ENCODE results near the gene RNF180. TPM values are rescaled to one million over a fixed set of nuclear protein-coding genes. Genes with fewer than 3 reads are reported as not detected.

Gene RNF180
- total RNA-seq, 6 experiments from 2014 or later: 3.8 to 6.7 (median 6.0) TPM

DNA sequence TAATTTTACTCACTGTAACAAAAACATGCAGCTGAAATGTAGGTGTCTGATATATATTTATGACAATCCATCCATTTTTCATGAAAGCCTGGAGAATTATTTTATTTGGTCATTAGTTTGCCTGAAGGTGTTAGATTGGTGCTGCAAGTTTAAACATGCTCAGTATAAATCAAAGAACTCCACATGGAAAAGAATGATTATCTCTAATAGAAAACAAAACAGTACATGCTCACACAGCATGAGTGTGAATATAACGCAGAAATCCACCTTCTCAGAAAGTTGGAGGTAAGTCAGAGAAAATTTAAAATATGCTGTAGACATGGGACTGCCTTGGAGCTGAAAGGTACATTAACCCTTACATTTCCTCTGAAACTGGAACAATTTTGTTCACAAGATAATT is 174.7 kb downstream of the RNF180 start:
- WGBS (ENCODE audit: insufficient coverage, low coverage, low lambda C conversion rate, missing lambda C conversion rate): 100% methylated on average over 1 of the region's 1 CpG
- Histone ChIP-seq H3K27me3 (no peaks in the 10 kb centered on the region), H3K9me3 (no peaks in the 10 kb centered on the region), H3K4me3 (no peak overlapping the region), H3K4me1 (no peaks in the 10 kb centered on the region), H3K36me3 (no peaks in the 10 kb centered on the region), H3K27ac (no peak overlapping the region)
- ATAC-seq (no peak), DNase-seq (no peak)
- intact Hi-C loops (cut with DNase I): no loop called here
- TF ChIP-seq, protein P1, sequence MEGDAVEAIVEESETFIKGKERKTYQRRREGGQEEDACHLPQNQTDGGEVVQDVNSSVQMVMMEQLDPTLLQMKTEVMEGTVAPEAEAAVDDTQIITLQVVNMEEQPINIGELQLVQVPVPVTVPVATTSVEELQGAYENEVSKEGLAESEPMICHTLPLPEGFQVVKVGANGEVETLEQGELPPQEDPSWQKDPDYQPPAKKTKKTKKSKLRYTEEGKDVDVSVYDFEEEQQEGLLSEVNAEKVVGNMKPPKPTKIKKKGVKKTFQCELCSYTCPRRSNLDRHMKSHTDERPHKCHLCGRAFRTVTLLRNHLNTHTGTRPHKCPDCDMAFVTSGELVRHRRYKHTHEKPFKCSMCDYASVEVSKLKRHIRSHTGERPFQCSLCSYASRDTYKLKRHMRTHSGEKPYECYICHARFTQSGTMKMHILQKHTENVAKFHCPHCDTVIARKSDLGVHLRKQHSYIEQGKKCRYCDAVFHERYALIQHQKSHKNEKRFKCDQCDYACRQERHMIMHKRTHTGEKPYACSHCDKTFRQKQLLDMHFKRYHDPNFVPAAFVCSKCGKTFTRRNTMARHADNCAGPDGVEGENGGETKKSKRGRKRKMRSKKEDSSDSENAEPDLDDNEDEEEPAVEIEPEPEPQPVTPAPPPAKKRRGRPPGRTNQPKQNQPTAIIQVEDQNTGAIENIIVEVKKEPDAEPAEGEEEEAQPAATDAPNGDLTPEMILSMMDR (IDR thresholded peaks at IDR 0.05): no peak
- no peak for TF ChIP-seq POLR2A (IDR thresholded peaks at IDR 0.05)

DNA sequence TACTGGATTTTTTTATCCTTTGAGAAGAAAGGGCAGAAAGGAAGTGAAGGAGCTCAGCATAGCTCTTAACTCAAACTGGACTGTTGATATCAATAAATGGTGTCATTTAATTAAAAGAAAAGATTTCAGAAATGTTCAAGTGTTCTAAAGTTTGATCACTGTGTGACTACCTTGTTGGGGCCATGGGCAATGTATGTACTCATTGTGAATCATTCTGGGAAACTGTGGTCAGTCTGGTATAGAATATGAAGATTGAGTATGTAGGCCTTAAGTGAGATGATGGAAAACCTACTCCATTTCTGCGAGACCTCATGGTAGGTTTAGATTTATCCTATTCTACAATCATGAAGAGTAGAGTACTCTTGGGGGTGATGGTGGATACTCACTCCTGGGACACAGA is 175.7 kb downstream of the RNF180 start:
- Histone ChIP-seq H3K4me1 (no peaks in the 10 kb centered on the region), H3K27me3 (no peaks in the 10 kb centered on the region), H3K36me3 (no peaks in the 10 kb centered on the region), H3K27ac (no peak overlapping the region), H3K4me3 (no peak overlapping the region), H3K9me3 (no peaks in the 10 kb centered on the region)
- ATAC-seq: no peak
- DNase-seq: no peak
- TF ChIP-seq POLR2A (IDR thresholded peaks at IDR 0.05): no peak
- TF ChIP-seq, protein P1 (IDR thresholded peaks at IDR 0.05): no peak
- WGBS (ENCODE audit: insufficient coverage, low coverage, low lambda C conversion rate, missing lambda C conversion rate): 100% methylated on average over 1 of the region's 1 CpG
- intact Hi-C loops (cut with DNase I): no loop called here

DNA sequence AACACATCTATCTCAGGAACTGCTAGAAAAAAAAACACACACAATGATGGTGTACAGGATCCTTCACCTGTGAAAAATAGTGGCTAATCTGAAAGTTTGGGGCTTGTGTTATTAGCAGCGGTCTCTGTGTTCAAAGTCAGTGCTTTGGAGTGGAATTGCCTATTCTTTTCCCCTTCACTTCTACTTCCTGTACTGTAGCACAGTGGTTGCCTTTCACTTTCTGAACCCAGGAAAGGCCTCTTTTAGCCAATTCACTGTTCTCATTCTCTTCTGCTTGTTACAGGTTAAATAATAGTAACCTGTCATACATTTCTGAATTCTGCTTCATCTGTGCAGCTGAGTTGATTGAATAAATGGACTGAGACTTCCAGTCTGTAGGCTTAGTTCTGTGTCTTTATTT is 178.9 kb downstream of the RNF180 start:
- H3K4me3 ChIP-seq: no peak overlapping the region
- ATAC-seq (no peak), DNase-seq (no peak)
- intact Hi-C loops (cut with DNase I): no loop called here
- no peaks in the 10 kb centered on the region for H3K9me3 ChIP-seq
- WGBS (ENCODE audit: insufficient coverage, low coverage, low lambda C conversion rate, missing lambda C conversion rate): 100% methylated on average over 1 of the region's 1 CpG
- H3K27me3 ChIP-seq: no peaks in the 10 kb centered on the region
- H3K4me1 ChIP-seq: no peaks in the 10 kb centered on the region
- TF ChIP-seq POLR2A (IDR thresholded peaks at IDR 0.05): no peak
- TF ChIP-seq, protein P1 (IDR thresholded peaks at IDR 0.05): no peak
- no peaks in the 10 kb centered on the region for H3K36me3 ChIP-seq
- H3K27ac ChIP-seq: no peak overlapping the region

DNA sequence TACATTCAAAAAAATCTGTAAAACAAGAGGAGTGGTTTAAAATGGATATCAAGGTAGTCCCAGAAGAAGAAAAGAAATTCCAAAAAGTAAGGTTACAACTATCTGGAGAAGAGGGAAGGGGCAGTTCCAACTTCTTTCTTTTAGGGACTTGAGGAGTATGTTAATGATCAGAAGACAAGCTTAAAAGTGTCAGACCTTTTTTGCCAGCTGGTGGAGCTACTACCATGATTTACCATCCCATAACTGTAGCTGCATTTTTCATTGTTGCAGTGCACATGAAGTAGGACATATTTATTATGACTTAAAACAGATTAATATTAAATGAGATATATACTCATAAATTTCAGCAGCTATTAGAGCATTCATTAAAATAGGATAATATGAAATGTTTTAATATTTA is 181.7 kb downstream of the RNF180 start:
- Histone ChIP-seq H3K9me3 (no peaks in the 10 kb centered on the region), H3K27me3 (no peaks in the 10 kb centered on the region), H3K4me3 (no peak overlapping the region), H3K27ac (no peak overlapping the region), H3K36me3 (no peaks in the 10 kb centered on the region), H3K4me1 (no peaks in the 10 kb centered on the region)
- intact Hi-C loops (cut with DNase I): no loop called here
- TF ChIP-seq, protein P1 (IDR thresholded peaks at IDR 0.05): no peak
- TF ChIP-seq POLR2A (IDR thresholded peaks at IDR 0.05): no peak
- ATAC-seq (no peak), DNase-seq (no peak)

DNA sequence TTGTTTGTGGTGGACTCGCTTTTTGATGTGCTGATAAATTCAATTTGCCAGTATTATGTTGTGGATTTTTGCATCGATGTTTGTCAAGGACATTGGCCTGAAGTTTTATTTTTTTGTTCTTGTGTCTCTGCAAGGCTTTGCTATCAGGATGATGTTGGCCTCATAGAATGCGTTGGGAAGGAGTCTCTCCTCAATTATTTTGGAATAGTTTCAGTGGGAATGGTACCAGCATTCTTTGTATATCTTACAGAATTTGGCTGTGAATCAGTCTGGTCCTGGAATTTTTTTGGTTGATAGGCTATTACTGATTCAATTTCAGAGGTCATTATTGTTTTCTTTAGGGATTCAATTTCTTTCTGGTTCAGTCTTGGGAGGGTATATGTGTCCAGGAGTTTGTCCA is 198.8 kb downstream of the RNF180 start:
- Histone ChIP-seq H3K9me3 (no peaks in the 10 kb centered on the region), H3K4me3 (no peak overlapping the region), H3K4me1 (no peaks in the 10 kb centered on the region), H3K27me3 (no peaks in the 10 kb centered on the region), H3K27ac (no peak overlapping the region), H3K36me3 (no peaks in the 10 kb centered on the region)
- no peak for DNase-seq
- 45% methylated on average over 3 of the region's 3 CpGs for WGBS (ENCODE audit: insufficient coverage, low coverage, low lambda C conversion rate, missing lambda C conversion rate)
- intact Hi-C loops (cut with DNase I): no loop called here
- no peak for ATAC-seq
- no peak for TF ChIP-seq POLR2A (IDR thresholded peaks at IDR 0.05)
- TF ChIP-seq, protein P1 (IDR thresholded peaks at IDR 0.05): no peak
